ENCODE data around the gene POC5.
A peak's percentile ranks its signal among the peaks of the same experiment; 100 is the strongest.

Gene POC5

GRCh38 chr5:75662061-75662460, 55.2 kb downstream of the POC5 start:
- no peak overlapping the region for H3K27ac ChIP-seq
- H3K4me3 ChIP-seq = no peak overlapping the region
- TF ChIP-seq CTCF (IDR thresholded peaks at IDR 0.05) = no peak
- DNase-seq (ENCODE audit: low spot score) = no peak

- no peak for TF ChIP-seq CTCF (IDR thresholded peaks at IDR 0.05)
- H3K27ac ChIP-seq = no peak overlapping the region
- no peak for DNase-seq (ENCODE audit: low spot score)
- H3K4me3 ChIP-seq = no peak overlapping the region
Observed at GRCh38 chr5:75660678-75661465, 56.4 kb downstream of the POC5 start.

GRCh38 chr5:75659791-75660450, 57.3 kb downstream of the POC5 start:
- Histone ChIP-seq H3K27ac (no peak overlapping the region), H3K4me3 (no peak overlapping the region)
- DNase-seq (ENCODE audit: low spot score) = no peak
- TF ChIP-seq CTCF (IDR thresholded peaks at IDR 0.05) = no peak

GRCh38 chr5:75656311-75657003, 60.8 kb downstream of the POC5 start:
- TF ChIP-seq CTCF (IDR thresholded peaks at IDR 0.05) = no peak
- Histone ChIP-seq H3K27ac (peak overlapping the region; percentile 64 to 77), H3K4me3 (peak overlapping the region; percentile 75)
- no peak for DNase-seq (ENCODE audit: low spot score)

GRCh38 chr5:75654693-75655295, 62.4 kb downstream of the POC5 start:
- Histone ChIP-seq H3K4me3 (no peak overlapping the region), H3K27ac (no peak overlapping the region)
- TF ChIP-seq CTCF (IDR thresholded peaks at IDR 0.05) = no peak
- DNase-seq (ENCODE audit: low spot score) = no peak

GRCh38 chr5:75653521-75653920, 63.7 kb downstream of the POC5 start:
- DNase-seq (ENCODE audit: low spot score) = no peak

More at GRCh38 chr5:75653521-75653920, 63.7 kb downstream of the POC5 start:
- Histone ChIP-seq H3K4me3 (no peak overlapping the region), H3K27ac (no peak overlapping the region)
- no peak for TF ChIP-seq CTCF (IDR thresholded peaks at IDR 0.05)
